Common myeloid progenitor, CD34-positive (primary cell): ENCODE data around the gene WHRN.

ENCODE experiments used
- CTCF ChIA-PET: fragments of 350-600 bp; sonication (Branson Sonifier 250); formaldehyde crosslinking; loops from one replicate; lab custom pipeline; 2021; ENCODE audit warnings: antibody characterized with exemption; lab: Charles Lee
- POLR2A ChIA-PET: fragments of 350-600 bp; sonication (Branson Sonifier 250); formaldehyde crosslinking; loops from one replicate; lab custom pipeline; 2021; ENCODE audit warnings: antibody characterized with exemption; lab: Charles Lee
- DNase-seq, 3 donors: peaks; one replicate each; pipeline versions ENCODE4 v3.0.0 to v3.0.0-alpha.2; 2013
- H3K27ac ChIP-seq, 2 experiments: 1 replicate in 1 of 2; 2 replicates in 1 of 2; pipeline ENCODE4 v1.7.0; 2013; ENCODE audit warnings: inconsistent platforms in 2 of 2, low read length in 2 of 2, mild to moderate bottlenecking in 2 of 2, low read depth in 1 of 2, moderate library complexity in 1 of 2; ENCODE audit not compliant: severe bottlenecking in 2 of 2, insufficient read depth in 1 of 2, poor library complexity in 1 of 2
- H3K27me3 ChIP-seq, 5 experiments: replicated peaks in 2 of 5; 1 replicate in 3 of 5; 2 replicates in 2 of 5; pipeline versions ENCODE4 v1.6.1 to v1.7.0; 2013; ENCODE audit warnings: low read length in 4 of 5, mild to moderate bottlenecking in 2 of 5, moderate library complexity in 2 of 5, inconsistent platforms in 1 of 5; ENCODE audit not compliant: insufficient read depth in 5 of 5, control insufficient read depth in 4 of 5
- H3K36me3 ChIP-seq, 4 experiments: 1 replicate in 2 of 4; 2 replicates in 2 of 4; pipeline versions ENCODE4 v1.6.1 to v1.7.0; 2013; ENCODE audit warnings: low read length in 3 of 4, control low read depth in 1 of 4, mild to moderate bottlenecking in 1 of 4; ENCODE audit not compliant: control insufficient read depth in 4 of 4, insufficient read depth in 4 of 4
- H3K4me1 ChIP-seq, 4 experiments: 1 replicate in 3 of 4; 2 replicates in 1 of 4; pipeline versions ENCODE4 v1.6.1 to v1.7.1; 2013; ENCODE audit warnings: low read length in 3 of 4, mild to moderate bottlenecking in 3 of 4, control low read depth in 1 of 4, inconsistent platforms in 1 of 4, moderate library complexity in 1 of 4; ENCODE audit not compliant: control insufficient read depth in 4 of 4, insufficient read depth in 4 of 4; ENCODE audit errors: control extremely low read depth in 1 of 4
- H3K4me3 ChIP-seq, 7 experiments: 1 replicate in 4 of 7; 2 replicates in 3 of 7; pipeline versions ENCODE4 v1.5.1 to v1.7.0; 2013; ENCODE audit warnings: mild to moderate bottlenecking in 7 of 7, low read length in 6 of 7, moderate library complexity in 6 of 7, inconsistent platforms in 2 of 7, low read depth in 2 of 7, control low read depth in 1 of 7; ENCODE audit not compliant: insufficient read depth in 4 of 7, control insufficient read depth in 1 of 7; ENCODE audit errors: extremely low read depth in 1 of 7
- H3K9me3 ChIP-seq, 5 experiments: 1 replicate in 4 of 5; 2 replicates in 1 of 5; pipeline versions ENCODE4 v1.6.1 to v1.7.1; 2013; ENCODE audit warnings: low read length in 4 of 5, mild to moderate bottlenecking in 2 of 5, inconsistent platforms in 1 of 5, low read depth in 1 of 5, moderate library complexity in 1 of 5; ENCODE audit not compliant: control insufficient read depth in 4 of 5, insufficient read depth in 2 of 5; ENCODE audit errors: control extremely low read depth in 1 of 5
- WGBS: methylation state at CpG from one replicate; pipeline ENCODE4 v1.1.5; 2013; ENCODE audit not compliant: insufficient coverage; 5-methylcytosine and 5-hydroxymethylcytosine counted together

WHRN gene

GRCh38 chr9:114361542-114361941 lies 143.7 kb downstream of the WHRN start:
- no peak for DNase-seq
- Histone ChIP-seq H3K9me3 (no peaks in the 10 kb centered on the region), H3K36me3 (peaks cover 46 to 92% (median 71%) of the 10 kb centered on the region in 4 experiments), H3K4me3 (no peak overlapping the region), H3K4me1 (peaks cover 23 to 34% (median 32%) of the 10 kb centered on the region in 4 experiments), H3K27me3 (no peaks in the 10 kb centered on the region), H3K27ac (no peak overlapping the region)
- ChIA-PET CTCF (interaction anchor here (15.2 kb wide), 1 partner anchor 28 kb away, joined by 255 read pairs; the partner anchor contains the start of gene AKNA), POLR2A (interaction anchor here (1.2 kb wide), 1 partner anchor 11 kb away, joined by 3 read pairs; no protein-coding TSS in a partner anchor)
- 98% methylated on average over 5 of the region's 7 CpGs for WGBS

DNA sequence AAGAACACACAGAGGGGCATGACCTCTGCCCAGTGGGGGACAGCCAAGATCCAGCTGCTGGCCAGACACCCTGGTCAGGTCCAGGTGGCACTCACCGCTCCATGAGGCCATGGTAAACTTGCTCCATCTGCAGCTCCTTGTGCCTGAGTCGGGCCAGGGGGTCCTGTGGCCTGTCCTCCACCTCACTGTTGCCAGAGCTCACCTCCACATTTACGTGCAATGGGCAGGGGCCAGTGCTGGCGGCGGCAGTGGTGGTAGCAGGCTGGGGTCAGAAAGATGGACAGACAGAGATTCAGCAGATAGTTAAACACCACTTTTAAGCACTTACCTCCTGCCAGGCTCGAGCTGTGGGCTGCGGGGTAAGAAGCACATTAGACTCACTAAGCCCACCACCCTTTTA lies 145.5 kb downstream of the WHRN start:
- Histone ChIP-seq H3K4me1 (peaks cover 14 to 19% (median 18%) of the 10 kb centered on the region in 4 experiments), H3K27ac (no peak overlapping the region), H3K4me3 (no peak overlapping the region), H3K36me3 (peaks cover 46 to 95% (median 76%) of the 10 kb centered on the region in 4 experiments), H3K9me3 (no peaks in the 10 kb centered on the region), H3K27me3 (no peaks in the 10 kb centered on the region)
- ChIA-PET CTCF (interaction anchor here (1.3 kb wide), 1 partner anchor 21 kb away, joined by 4 read pairs; no protein-coding TSS in a partner anchor), POLR2A (no interaction called here)
- DNase-seq = no peak
- WGBS = 93% methylated on average over 2 of the region's 7 CpGs

DNA sequence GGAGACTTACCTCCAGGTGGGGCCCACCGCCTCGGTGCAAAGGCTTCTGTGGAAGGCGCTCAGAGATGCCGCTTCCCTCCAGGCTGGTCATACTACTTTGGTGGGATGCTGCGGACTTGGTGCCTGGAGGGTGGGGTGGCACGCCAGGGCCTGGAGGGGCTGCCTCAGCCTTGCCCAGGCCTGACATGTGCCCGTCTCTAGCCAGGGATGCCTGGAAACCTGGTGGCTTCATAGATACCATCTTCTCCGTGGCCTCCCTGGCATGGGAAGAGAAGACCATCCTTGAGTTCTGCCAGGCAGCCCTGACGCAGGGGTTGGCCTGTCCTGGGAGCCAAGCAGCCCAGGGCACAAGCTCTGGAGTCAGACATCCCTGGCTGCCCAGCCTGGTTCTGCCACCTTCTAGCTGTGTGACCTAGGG lies 147.4 kb downstream of the WHRN start:
- no peaks in the 10 kb centered on the region for H3K9me3 ChIP-seq
- H3K27me3 ChIP-seq = no peaks in the 10 kb centered on the region
- no peak overlapping the region for H3K27ac ChIP-seq
- peaks cover 0 to under 1% (median 0%) of the 10 kb centered on the region in 4 experiments for H3K4me1 ChIP-seq
- no peak overlapping the region for H3K4me3 ChIP-seq
- POLR2A ChIA-PET = no interaction called here
- peaks cover 39 to 88% (median 70%) of the 10 kb centered on the region in 4 experiments for H3K36me3 ChIP-seq
- 98% methylated on average over 8 of the region's 9 CpGs for WGBS
- CTCF ChIA-PET = interaction anchor here (1.4 kb wide), 1 partner anchor 48 kb away, joined by 4 read pairs; no protein-coding TSS in a partner anchor
- DNase-seq = no peak

- Histone ChIP-seq H3K4me1 (no peaks in the 10 kb centered on the region), H3K36me3 (peaks cover 37 to 86% (median 68%) of the 10 kb centered on the region in 4 experiments), H3K27me3 (no peaks in the 10 kb centered on the region), H3K9me3 (no peaks in the 10 kb centered on the region), H3K27ac (no peak overlapping the region), H3K4me3 (no peak overlapping the region)
- CTCF ChIA-PET = interaction anchor here (1.2 kb wide), 1 partner anchor 18 kb away, joined by 3 read pairs; no protein-coding TSS in a partner anchor
- POLR2A ChIA-PET = no interaction called here
- no peak for DNase-seq
- WGBS = 100% methylated on average over 3 of the region's 6 CpGs
These were observed 147.9 kb downstream of the WHRN start for GRCh38 chr9:114357360-114357759.

DNA sequence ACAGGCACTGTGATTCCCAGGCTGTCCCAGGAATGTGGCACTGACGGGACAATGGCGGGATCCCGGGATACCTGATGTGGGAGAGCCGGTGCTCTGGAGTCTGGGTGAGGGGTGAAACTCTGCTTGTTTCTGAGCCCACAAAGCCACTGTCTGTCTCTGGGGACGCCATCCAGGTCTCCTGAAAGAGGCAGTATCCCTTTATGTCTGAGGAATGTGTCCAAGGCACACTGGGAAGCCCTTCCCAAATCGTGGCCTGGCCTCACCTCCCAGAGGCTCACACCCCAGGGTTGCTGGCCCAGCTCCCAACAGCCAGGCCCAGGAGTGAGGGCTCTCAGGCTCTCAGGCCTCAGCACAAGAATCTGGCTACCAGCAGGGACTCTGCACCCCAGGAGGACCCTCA lies 148.5 kb downstream of the WHRN start:
- WGBS = 97% methylated on average over 6 of the region's 6 CpGs
- no peak overlapping the region for H3K4me3 ChIP-seq
- H3K27me3 ChIP-seq = no peaks in the 10 kb centered on the region
- no peak for DNase-seq
- peaks cover 34 to 86% (median 67%) of the 10 kb centered on the region in 4 experiments for H3K36me3 ChIP-seq
- CTCF ChIA-PET = interaction anchor here (1.2 kb wide), 1 partner anchor 17 kb away, joined by 3 read pairs; no protein-coding TSS in a partner anchor
- no peaks in the 10 kb centered on the region for H3K4me1 ChIP-seq
- POLR2A ChIA-PET = no interaction called here
- no peak overlapping the region for H3K27ac ChIP-seq
- H3K9me3 ChIP-seq = no peaks in the 10 kb centered on the region

- DNase-seq = no peak
- Histone ChIP-seq H3K27me3 (no peaks in the 10 kb centered on the region), H3K36me3 (peaks cover 26 to 86% (median 62%) of the 10 kb centered on the region in 4 experiments), H3K4me3 (no peak overlapping the region), H3K4me1 (no peaks in the 10 kb centered on the region), H3K9me3 (no peaks in the 10 kb centered on the region), H3K27ac (no peak overlapping the region)
- ChIA-PET CTCF (interaction anchor here (1.3 kb wide), 1 partner anchor 29 kb away, joined by 3 read pairs; no protein-coding TSS in a partner anchor), POLR2A (no interaction called here)
- WGBS = 93% methylated on average over 1 of the region's 6 CpGs
These were observed 149.5 kb downstream of the WHRN start for GRCh38 chr9:114355821-114356220.
